Right hindlimb (tissue), 1 donor: ENCODE measurements around the gene PER1.
A peak's percentile ranks its signal among the peaks of the same experiment; 100 is the strongest.

ENCODE experiments used
- DNase-seq: peaks from one replicate; pipeline ENCODE4 v3.0.0-alpha.2; 2018

Gene PER1

DNA sequence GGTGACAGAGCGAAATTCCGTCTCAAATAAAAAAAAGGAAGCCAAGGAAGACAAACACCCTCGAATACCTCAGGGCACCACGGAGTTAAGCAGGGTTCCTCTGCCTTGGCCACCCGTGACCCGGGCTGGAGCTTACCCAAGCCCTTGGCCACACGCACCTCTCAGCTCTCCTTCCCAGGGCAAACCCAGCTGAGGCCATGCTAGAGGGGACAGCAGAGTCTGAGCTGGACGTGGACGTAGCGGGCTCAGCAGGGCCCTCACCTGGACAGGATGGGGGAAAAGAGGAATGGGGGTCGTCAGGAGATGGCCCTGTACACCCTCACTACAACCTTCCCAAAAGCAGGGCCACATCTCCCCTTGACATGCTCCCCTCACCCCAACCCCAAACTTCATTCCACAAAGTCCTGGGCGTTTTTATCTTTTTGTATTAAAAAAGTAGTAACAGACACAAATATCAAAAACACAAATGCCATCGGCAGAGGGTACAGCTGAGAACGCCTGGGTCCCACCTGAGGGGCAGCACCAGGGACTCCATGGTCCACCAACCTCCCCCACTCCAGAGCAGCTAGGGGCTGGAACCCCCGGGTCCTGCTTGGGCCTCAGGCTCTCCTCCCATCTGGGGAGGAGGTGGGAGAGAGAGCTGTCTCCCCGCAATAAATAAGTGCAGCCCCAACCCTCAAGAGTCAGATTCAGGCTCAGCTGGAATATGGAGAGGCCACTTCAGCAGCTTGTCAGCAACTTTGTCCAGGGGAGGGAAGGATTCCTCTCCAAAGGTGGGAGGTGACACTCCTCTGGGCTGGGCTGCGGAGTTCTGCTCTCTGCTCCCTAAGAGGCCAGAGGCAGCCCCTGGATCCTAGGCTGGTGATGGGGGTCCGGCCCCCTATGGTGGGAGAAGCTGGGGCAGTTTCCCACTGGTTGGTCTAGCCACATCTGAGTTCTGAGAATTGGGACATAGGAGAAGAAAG lies 11.9 kb downstream of the PER1 start:
- DNase-seq = peak; percentile 27

DNA sequence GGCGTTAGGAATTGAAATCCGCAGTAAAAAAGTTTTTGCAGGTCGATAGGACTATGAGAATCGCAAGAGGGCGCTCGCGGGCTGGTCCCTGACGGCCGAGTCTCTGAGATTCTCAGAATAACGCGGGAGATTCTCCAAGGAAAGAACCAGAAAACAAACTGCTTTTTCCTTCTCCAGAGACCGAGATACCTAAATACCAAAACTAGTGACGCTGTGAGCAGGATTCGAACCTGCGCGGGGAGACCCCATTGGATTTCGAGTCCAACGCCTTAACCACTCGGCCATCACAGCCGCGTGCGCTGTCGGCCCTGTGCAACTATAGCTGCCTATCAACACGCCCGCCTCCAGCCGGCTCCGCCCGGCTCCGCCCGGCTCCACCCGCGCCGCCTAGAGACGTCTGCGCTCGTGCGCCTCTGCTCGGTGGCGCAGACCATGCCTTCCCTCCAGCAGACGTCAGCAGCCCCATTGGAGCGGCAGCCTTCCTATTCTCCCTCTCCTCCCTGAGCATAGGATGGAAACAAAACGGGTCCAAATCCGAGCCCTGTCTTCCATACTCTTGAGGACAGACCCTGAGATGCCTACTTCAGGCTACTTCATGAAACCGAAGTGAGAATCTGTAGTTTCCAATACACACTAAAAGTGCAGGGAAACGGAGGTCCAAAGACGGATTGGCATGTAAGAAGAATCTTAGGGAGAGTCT lies 13.4 kb downstream of the PER1 start:
- DNase-seq = peak; percentile 99

DNA sequence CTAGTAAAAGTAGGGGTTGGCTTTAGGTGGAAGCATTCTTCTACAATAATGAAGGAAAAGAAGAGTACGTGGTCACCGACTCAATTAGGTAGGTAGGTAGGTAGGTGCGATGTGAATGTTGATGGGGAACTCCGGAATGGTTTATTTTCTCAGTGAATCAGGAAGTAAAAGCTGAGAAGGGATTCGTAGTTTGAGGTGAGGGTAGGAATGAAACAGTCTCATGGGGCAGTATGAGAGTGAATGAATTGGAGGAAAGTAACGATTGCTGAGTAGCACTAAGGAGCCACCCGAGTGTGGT lies 13.9 kb downstream of the PER1 start:
- DNase-seq = no peak

DNA sequence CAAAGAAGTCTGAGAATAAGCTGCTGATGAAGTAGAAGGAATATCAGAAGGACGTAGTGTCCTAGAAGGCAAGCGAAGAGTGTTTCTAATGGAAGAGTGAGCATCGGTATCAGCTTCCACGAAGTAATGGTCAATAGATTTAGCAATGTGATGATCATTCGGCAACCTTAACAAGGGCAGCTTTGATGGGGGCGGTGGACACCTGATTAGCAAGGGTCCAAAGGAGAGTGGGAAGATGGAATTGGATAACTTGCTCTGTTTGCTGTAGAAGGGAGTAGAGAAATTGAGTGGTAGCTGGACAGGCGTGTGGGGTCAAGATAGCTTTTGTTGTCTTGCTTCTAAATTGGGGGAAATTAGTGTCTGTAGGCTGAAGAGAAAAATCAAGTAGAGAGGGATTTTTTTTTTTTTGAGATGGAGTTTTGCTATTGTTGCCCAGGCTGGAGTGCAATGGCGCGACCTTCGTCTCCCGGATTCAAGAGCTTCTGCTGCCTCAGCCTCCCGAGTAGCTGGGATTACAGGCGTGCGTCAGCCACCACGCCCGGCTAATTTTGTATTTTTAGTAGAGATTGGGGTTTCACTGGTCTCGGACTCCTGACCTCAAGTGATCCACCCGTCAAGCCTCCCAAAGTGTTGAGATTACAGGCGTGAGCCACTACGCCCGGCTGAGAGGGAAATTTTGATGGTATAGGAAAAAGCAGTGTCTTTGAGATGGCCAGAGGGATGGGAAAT lies 14.4 kb downstream of the PER1 start:
- DNase-seq = peak; percentile 24

DNA sequence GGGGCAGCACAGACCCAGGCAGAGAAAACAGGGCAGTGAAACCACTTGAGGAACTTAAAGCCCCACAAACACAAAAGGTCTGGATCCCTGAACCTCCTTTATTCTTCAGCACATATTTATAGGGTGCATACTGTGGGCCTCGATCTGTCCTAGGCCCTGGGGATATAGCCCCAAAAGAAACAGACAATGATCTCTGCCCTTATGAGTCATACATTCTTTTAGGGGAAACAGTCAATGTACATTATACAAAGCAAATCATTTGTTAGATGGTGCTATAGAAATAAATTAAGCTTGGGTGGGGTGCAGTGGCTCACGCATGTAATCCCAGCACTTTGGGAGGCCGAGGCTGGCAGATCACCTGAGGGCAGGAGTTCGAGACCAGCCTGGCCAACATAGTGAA lies 18.3 kb downstream of the PER1 start:
- DNase-seq = no peak

DNA sequence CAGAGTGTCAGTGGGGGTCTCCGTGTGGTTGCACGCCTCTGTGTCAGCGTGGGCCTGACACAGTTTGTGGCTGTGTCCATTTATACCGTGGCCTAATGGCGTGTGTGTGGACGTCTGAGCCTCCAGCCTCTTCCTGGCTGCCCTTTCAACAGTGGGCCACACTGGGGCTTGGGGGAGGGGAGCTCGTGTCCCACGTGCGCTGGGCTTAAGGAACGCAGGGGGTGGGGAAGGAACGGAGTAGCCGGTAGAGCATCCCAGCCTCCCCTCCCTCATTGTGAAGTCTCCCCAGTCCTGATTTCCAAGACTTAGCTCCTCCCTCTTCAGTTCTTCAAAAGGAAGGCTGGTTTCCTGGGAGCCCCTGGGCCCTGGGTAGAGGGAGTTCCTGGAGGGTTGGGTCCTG lies 18.8 kb downstream of the PER1 start:
- DNase-seq = peak; percentile 6

DNA sequence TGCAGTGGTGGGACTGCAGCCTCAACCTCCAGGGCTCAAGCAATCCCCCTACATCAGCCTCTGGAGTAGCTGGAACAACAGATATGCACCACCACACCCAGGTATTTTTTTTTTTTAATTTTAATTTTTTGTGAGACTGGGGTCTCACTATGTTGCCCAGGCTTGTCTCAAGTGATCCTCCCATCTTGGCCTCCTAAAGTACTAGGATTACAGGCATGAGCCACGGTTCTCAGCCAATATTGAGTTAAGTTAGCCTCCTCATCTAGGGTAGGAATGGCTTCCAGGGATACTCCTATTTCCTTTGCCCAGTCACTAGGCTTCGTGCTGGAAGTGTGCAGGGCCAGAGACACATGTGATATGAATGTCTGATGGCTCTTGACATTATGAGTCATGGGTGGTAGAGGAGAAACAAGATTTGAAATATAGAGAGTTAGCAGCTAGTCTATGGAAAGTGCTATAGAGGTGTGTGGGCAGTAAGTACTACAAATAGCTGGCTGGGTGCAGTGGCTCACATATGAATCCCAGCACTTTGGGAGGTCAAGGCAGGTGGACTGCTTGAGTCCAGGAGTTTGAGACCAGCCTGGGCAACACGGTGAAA lies 20.3 kb downstream of the PER1 start:
- no peak for DNase-seq

DNA sequence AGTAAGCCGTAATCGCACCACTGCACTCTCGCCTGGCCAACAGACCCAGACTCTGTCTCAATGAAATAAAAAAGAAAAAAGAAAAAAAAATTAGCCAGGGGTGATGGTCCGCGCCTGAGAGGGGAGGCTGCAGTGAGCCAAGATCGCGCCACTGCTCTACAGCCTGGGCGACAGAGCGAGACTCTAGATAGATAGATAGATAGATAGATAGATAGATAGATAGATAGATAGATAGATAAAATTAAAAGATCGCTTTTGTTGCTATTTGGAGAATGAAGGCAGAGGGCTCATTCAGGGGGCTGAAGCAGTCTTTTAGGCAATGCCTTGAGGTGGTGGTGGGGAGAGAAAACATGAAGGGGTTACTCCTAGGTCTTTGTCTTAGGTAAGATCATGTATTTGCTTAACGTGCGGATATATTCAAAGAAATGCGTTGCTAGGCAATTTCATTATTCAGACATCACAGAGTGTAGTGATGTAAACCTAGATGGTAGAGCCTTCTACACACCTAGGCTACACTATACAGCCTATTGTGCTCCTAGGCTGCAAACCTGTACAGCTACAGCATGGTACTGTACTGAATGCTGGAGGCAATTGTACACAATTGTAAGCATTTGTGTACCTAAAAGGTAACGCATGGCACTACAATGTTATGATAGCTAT lies 23.9 kb downstream of the PER1 start:
- no peak for DNase-seq

DNA sequence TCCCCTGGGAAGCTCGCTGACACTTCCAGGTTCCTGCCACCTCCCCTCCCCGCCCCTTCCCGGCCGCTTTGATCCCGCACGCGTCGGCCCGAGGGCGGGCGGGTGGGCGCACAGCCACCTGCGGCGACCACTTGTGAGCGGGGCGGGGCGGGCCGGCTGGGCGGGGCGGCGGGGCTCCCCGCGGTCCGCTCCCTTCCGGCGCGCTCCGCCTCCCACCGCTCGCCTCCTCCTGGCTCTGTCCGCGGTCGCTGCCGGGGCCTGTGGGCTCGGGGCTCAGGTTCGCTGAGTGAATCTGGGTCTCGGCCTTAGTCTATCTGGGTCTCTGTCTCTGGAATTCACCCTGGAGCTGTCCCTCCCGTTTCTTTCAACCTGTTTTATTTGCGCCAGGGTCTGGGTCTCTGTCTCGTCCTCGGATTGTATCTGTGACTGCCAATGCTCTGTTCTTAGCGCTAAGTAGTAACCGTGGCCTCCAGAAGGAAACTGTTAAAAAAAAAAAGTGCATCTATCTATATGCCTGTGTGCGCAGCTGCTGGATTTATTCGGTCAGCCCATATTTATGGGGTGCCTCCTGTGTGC lies 25.6 kb downstream of the PER1 start:
- DNase-seq = peak; percentile 74

DNA sequence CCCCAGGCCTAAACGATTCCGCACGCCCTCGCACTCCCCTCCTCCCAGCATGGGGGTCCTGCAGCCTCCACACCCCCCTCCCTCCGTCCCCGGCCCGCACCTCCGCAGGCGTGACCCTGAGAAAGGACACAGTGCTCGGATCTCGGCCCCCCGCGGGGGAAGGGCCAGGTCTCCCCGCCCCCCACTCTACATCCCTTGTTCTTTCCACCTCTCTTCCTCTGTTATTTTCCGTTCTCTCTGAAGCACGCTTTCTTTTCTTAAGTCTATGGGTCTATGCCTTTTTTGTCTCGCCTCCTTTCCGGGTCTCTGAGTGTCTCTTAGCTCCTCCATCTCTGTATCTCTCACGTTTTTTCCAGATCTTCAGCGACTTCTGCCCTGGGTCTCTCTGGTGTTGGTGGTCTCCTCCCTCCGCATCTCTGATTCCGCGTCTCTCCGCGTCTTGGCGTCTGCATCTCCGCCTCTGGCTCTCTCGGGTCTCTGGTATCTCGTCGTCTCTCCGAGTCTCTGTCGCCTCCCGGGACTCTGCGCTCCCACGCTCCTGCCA lies 26.2 kb downstream of the PER1 start:
- DNase-seq = no peak

DNA sequence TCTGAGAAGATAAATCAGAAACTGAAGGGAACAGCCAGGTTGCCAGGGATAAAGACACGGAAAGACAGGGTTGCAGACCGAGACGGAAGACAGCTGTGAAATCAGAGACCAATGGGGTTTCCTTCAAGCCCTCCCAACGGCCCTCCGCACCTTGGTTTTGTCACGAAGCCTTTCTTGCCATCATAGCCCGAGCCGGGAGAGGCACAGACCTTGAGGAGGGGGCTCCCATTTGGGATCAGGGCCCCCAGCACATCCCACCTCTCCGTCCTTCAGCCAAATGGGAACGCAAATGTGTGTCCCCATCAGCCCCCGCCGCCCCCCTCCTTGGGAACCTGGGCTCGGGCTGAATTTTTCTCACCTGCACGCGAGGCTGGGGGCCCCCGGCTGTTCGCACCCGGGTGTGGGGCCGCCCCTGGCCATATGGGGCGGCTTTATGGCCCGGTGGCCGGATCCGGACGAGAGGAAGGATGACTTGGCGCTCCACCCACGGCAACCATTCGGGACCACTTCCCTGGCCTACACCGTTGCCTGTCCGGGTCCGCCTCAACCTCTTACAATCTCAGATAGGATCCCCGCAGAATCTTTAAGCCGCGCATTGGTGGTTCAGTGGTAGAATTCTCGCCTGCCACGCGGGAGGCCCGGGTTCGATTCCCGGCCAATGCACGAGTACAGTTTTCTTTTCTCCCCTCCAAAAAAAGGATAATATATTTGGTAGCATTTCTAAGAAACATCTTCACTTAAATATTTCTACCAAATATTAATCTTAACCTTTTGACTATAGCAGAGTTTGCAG lies 26.9 kb downstream of the PER1 start:
- peak; percentile 90 for DNase-seq

DNA sequence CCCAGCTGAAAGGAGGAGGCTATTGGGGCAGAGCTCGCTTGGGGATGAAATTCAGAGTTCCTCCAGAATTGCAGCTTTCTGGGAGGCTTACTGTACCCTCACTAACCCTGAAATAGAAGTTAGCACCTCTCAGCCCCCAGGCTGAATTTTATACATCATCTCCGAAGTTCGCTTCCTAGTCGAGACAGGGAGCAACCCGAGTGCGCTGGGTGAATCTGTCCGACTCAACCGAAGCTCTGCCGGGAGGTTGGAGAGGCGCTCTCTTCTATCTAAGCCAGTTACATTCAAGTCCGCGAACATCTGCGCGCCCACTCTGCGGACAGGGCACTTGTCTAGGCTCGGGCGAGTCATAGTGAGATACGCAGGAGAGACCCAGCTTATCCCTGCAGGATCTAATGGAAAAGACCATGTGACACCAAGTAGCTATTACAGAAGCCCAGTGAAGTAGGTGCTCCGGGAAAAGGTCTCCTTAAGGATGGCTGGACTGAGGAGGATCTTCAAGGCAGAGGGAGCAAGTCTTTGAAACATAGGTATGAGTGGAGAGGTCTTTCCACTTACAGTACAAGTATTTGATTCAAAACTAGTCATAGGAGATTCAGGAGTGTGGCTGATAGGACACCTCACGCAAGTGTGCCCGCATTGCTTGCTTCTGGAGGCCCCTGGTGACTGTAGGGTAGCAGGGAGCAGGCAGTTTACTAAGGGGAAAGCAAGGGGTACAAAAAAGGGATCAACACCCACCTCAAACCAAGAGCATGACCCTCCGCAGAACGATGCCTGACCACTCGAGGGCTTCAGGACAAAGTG lies 27.7 kb downstream of the PER1 start:
- peak; percentile 27 for DNase-seq

DNA sequence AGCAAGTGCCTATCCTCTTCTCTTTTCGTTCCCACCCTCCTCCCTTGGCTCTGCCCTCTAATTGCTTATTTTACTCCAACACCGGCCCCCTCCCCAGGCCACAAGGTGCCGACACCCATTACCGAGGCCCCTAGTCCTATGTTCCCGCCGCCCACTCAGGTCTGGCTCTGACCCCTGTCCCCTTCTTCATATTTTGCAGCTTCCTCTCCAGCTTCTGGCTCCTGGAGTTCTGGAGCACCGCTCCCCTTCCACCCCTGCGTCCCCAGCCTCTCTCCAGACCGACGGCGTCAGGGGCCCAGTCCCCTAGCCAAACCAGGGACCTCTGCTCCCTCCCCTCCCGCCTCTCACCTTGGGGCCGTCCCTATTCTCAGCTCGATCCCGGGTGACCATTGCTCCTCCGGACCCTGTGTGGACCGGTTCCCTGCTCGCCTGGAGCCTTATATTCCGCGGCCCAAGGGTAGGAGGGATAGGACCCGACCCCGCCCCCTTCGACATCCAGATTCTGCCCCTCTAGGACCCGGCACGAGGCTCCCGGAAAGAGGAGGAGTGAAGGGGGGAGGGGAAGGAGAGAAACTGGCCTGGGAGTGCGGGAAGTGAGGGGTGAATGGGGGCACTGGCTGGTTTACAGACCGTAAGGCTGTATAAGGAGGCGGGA lies 28.4 kb downstream of the PER1 start, which contains the start of gene HES7:
Gene HES7 (minus strand): TSS at position 412 of the 655 bp plus-strand sequence. CDS start 22 bp downstream, at position 390.
- DNase-seq = peak; percentile 55

DNA sequence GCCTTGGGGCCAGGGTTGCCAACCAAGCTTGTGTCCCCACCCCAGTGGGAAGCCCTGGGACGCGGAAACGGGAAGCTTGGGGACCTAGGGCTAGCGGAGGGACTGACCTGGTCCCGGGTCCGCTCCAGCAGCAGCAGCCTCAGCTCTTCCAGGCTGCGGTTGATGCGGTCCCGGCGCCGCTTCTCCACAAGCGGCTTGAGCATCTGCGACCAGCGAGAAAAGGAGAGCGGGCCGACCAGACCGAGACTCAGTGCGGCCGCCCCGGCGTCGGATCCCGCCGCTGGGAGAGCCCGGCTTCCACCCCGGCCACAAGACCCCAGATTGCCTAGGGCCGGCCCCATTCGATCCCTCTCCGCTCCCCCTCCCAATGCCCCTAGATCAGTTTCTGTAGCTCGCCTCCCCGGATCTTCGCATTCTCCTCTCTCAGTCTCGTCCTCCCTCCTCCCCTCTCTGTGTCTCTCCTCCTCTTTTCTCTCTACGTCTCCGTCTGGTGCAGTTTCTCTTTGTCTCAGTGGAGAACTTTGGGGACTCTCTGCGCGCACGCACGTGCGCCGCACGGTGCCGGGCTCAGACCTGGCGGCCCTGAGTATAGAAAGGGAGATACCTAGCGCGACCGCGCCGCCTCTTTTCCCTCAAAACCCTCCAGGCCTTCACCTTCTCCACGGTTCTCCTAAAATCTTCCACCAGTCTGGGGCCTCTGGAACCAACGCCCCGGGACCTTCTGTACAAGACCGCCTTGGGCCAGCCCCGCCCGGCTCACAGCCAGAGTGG lies 29.1 kb downstream of the PER1 start:
- peak; percentile 47 for DNase-seq

DNA sequence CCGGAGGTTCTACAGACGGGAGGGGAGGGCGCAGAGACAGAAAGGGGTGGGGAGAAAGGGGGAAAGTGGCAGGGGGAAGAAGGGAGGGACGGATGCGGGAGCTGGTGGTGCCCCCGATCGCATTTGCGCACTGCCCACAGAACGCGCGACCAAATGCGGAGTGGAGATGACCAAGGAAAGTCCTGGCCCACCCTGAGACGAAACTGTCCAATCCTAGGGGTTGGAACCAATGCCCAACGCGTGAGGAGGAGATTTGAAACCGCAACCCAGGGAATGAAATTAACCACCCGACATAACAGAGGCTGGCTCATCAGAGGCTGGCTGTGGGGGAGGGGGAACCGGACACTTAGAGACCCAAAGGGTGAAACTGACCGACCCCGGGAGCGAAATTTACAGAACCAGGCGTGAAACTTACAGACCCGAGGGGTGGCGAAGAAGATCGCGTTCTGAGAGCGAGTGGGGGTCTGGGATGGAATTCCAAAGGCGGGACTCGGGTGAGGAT lies 29.7 kb downstream of the PER1 start:
- peak; percentile 38 for DNase-seq

DNA sequence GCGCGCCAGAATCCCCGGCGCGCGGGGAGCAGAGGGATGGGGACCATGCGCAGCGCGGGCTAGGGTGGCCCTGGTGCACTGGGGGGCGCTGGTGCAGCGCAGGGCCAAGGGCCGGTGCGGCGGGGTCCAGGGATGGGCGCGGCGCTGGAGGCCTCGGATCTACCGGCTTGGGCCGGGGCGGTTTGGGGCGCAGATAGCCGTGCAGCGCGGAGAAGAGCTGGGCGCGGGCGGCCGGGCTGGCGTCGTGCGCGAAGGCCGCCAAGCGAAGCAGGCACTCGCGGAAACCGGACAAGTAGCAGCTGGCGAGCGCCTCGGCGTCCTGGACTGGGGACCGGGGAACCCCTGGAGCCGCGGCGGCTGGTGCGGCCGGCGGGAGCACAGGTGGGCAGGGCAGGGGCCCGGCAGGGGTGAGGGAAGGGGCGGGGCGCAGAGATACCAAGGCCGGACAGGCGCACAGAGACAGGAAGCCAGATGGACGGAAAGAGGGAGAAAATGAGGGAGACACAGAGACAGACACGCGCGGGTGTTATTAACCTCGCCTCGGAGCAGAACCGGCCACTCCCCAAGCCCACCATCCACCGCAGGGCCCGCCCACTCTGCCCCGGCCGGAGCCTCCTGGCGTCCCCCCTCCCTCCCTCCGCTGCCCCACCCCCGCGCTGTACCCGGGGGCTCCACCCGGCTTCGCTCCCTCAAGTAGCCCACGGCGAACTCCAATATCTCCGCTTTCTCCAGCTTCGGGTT lies 30.4 kb downstream of the PER1 start:
- DNase-seq = peak; percentile 72

DNA sequence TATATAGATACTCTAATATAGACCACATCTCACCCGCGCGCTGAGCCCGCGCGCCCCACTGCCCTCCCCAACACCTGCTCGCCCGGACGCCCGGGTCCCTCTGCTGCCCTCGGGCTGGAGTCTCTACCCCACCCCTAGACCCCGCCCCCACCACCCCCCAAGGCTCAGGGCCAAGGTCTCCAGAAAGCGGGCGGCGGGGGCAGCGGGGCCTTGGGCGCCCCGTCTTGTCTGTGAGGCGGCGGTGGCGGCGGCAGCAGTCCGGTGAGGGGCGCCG lies 30.9 kb downstream of the PER1 start:
- no peak for DNase-seq
